ENCODE measurements around the gene BLOC1S1.

BLOC1S1 gene

DNA sequence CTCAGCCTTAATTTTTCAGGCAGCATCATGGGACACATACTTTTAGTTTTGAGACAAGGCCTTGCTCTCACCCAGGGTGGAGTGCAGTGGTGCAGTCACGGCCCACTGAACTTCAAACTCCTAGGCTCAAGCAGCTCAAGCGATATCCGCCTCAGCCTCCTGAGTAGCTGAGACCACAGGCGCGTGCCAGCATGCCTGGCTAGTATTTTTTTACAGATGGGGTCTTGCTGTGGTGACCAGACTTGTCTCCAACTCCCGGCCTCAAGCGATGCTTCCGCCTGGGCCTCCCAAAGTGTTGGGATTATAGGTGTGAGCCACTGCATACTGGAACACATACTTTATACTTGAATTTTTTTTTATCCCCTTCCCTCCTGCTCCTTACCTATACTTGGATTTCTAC is 7.1 kb downstream of the BLOC1S1 start:
- no peak for DNase-seq (ENCODE audit: low read depth, low spot score)
- no peak overlapping the region for H3K4me3 ChIP-seq (ENCODE audit: low read length)

DNA sequence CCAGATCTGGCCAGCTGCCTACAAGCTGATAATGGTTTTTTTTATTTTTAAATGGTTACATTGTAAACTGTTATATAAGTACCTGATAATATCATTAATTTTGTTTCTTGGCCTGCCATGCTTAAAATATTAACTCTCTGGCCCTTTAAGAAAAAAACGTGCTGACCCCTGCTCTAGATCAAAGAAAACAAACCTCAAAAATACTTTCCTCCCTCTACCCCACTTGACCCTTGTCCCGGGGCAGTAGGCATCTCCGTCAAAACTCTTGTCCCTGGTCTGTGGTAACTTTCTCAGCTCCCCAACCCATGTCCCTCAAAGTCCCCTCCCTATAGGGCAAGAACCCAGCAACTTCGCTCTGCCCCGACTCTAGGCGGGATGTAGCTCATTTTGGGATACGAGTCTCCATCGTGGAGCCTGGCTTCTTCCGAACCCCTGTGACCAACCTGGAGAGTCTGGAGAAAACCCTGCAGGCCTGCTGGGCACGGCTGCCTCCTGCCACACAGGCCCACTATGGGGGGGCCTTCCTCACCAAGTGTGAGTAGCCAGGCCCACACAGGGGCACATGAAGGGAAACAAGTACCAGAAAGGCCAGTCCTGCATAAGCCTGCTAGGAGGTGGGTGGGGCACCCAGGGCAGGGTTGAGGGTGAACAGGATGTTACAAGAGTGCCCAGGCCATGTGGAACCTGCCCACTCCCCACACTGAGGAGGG is 7.8 kb downstream of the BLOC1S1 start:
- no peak for DNase-seq (ENCODE audit: low read depth, low spot score)
- no peak overlapping the region for H3K4me3 ChIP-seq (ENCODE audit: low read length)

DNA sequence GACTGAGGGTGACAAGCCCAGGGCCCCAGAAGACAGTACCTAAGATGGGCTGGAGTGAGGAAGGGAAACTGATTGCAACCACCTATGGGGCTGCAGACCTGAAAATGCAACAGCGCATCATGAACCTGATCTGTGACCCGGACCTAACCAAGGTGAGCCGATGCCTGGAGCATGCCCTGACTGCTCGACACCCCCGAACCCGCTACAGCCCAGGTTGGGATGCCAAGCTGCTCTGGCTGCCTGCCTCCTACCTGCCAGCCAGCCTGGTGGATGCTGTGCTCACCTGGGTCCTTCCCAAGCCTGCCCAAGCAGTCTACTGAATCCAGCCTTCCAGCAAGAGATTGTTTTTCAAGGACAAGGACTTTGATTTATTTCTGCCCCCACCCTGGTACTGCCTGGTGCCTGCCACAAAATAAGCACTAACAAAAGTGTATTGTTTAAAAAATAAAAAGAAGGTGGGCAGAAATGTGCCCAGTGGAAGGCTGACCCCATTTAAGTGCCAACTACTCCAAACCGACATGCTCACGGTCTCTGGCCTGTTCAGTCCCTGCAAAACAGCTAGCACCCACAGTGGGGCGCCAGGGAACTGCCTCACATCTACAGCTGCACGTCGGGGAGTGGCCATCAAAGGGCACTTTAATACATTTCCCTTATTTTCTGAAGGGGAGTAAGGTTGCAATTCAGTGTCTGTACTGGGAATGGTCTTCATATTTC is 8.5 kb downstream of the BLOC1S1 start:
- no peak overlapping the region for H3K4me3 ChIP-seq (ENCODE audit: low read length)
- DNase-seq (ENCODE audit: low read depth, low spot score): no peak

DNA sequence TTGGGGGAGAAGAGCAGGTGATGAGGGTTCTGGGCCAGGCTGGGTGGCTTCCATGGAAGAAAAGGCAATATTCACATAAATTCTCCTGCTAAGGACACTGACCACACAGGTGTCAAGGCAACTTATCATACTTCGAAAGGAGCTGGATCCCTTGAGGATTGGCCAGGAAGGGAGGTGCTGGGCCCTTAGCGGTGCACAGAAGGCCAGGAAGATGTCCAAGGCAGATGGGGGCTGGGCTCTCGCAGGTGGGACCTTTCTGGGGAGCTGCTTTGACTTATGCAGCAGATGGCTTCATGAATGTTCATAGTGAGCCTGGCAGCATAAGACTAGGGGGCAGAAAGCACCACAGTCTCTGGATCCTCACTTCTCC is 9.1 kb downstream of the BLOC1S1 start:
- no peak for DNase-seq (ENCODE audit: low read depth, low spot score)
- H3K4me3 ChIP-seq (ENCODE audit: low read length): no peak overlapping the region

DNA sequence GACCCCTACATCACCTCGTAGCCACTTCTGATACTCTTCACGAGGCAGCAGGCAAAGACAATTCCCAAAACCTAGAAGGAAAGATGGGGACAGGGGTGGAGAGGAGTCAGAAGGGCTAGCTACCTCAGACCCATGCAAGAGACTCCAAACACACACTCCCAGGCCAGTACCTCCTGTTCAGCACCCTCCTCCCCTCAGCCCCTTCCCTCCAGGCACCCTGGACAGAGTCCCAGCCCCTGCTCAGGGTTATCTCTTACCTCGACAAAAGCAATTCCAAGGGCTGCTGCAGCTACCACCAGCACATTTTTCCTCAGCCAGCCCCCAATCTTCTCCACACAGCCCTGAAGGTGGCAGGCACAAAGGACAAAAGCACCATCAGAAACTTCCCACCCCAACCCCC is 9.7 kb downstream of the BLOC1S1 start:
- no peak for DNase-seq (ENCODE audit: low read depth, low spot score)
- no peak overlapping the region for H3K4me3 ChIP-seq (ENCODE audit: low read length)

DNA sequence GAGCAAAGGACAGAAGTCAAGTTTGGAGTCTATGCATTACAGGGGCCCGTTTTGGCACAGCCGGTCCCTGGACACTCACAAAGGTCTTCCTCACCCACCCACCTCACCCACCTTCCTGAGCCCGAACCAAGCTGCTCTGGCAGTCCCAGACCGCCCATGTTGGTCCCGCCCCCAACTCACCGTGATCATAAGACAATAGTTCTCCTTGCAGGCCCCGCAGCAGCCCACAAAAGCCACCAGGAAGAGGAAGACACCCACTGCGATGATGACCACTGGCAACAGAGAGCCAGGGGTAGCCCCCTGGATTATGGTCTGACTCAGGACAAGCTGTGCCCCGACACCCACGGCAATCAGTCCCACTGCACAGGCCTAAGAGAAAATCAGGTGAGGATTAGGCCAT is 11.1 kb downstream of the BLOC1S1 start:
- H3K4me3 ChIP-seq (ENCODE audit: low read length): no peak overlapping the region
- no peak for DNase-seq (ENCODE audit: low read depth, low spot score)

DNA sequence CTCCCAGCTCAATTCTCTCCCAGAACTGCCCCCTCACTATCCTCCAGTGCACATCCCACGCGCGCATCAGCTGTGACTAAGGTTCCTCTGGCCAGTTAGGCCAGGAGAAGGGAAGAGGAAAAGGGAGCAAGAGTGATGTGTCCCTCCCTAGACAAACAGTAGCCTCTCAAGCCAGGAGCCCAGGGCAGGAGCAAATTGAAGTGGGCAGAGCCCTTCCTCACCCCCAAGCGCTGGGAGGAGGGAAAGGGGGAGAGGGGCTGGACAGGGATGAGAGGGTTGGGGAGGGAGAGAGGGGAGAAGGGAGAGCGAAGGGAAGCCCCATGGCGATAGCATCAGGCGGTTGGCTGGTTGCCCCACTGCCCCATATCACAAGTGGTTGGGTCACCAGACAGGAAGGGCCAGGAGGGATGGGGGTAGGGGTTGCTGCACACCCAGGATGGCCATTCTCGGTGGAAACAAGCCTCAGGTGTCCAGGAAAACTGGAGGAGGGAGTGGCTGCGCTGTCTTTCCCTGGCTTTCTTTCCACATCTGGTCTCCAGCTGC is 11.9 kb downstream of the BLOC1S1 start:
- no peak for DNase-seq (ENCODE audit: low read depth, low spot score)
- peak overlapping the region; percentile 86 for H3K4me3 ChIP-seq (ENCODE audit: low read length)

DNA sequence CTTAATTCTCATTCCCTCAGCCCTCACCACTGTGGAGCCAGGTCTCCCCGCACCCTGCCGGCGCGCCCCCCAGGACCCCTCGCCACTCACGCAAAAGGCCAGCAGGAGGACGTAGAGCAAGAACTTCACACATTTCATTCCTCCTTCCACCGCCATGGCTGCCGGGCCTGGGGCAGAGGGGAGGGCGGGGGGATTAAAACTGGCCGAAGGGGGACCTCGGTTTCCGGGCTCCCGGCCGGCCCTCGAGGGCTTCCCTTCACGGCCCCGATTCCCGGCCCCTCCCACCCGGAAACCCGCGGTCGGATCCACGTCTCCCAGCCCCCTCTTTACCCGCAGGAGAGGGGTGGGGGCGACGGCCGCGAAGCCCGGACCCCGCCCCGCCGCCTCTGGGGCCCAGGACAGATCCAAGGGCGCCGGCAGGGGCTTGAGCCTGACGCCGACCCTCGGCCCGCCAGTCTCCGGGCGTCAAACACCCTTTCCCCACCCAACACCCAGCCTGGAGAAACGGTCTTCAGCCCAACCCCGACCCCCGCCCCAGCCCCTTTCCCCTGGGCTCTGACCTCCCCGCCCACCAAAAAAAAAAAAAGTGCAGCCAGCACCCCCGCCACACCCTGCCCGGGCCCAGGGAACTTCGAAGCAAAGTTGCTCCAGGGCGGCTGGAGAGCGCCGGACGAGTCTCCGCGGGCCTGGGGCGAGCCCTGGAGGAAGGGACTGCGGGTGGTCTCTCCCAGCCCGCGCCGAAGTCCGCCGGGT is 12.5 kb downstream of the BLOC1S1 start:
- H3K4me3 ChIP-seq (ENCODE audit: low read length): peak overlapping the region; percentile 86
- DNase-seq (ENCODE audit: low read depth, low spot score): no peak

DNA sequence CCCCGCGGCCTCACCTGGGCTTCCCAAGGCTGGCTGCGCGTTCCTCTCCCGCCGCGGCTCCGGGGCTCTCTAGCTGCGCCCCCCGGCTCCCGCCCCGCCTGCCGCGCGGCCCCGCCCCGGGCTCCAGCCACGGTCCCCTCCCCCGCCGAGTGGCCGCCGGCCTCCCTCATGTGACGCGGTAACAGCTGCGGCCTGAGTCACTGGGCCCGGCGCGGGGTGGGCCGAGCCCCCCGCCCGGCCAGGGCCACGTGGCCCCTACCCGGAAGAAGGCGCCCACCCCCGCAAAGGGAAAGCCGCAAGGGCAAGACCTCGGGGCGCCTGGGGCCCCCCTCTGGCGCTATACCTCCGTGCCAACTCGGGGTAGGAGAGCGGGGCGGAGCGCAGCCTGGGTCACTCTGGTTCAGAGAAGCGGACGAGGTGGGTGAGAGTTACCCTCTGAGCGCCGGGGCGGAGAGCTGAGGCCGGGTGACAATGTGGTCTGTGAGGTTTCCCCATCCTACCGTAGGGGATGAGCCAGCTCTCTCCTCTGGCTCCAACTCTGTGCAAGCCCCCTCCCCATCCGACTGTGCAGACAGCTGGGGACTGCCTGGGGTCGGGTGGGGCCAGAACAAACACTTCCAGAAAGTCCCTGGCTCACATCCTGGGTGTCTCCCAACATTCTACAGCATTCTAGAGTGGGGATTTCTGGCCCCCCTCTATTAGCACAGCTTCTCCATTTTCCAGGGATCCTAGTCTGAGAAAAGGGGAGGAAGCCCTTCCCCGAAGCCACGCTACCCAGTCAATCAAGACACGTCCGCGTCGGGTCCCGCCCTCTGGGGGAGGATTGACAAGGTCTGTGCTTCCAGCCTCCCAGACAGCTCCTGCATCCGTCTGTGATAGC is 13.3 kb downstream of the BLOC1S1 start, which contains the start of gene CD63:
Gene CD63 (minus strand): TSS at position 71 of the 880 bp plus-strand sequence. CDS start 668 bp downstream, outside the sequence.
- peak within 1 kb of the TSS; percentile 86 for H3K4me3 ChIP-seq (ENCODE audit: low read length)
- peak; percentile 67 for DNase-seq (ENCODE audit: low read depth, low spot score)

DNA sequence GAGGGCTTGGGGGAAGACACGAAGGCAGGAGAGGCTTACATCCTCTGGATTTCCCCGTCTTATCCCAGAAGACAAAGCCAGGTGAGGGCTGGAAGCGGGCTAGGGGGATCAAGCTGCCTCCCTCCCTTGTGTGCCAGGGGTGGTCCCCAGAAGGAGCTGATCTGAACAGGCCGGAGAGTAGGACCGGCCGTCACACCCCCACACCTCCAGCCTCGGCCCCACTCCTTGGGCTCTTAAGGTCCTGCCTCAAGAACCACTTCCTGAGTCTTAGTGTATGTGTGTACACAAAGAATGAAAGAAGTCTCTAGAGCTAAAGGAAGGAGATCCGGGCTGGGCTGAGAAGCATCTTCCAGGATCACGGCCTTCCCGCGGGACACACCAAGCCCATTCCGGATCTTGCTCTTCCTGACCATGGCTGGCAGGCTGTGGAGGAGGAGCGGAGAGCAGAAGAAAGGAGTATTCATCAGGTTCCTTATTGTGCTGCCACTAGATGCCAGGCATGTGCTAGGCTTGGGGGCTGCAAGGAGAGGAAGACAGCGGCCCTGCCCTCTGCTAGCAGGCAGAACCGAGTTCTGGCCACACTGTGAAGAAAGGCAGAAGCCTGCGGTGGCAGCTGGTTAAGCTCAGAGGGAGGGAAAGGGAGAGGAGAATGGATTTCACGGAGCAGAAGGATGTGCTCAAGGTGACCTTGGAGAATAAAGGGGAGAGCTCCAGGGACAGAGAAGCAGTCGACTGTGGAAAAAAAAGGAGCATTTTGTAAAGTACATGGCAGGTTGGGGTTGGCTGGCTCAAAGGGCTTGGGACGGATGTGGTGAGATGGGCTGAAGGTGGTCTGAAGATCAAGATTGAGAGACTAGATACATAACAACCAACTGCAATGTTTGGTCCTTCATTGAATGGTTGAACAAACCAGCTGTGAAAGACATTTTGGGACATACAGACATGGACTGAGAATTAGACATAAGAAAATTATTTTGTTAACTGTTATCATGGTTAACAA is 14.3 kb downstream of the BLOC1S1 start:
- peak overlapping the region; percentile 86 for H3K4me3 ChIP-seq (ENCODE audit: low read length)
- no peak for DNase-seq (ENCODE audit: low read depth, low spot score)

DNA sequence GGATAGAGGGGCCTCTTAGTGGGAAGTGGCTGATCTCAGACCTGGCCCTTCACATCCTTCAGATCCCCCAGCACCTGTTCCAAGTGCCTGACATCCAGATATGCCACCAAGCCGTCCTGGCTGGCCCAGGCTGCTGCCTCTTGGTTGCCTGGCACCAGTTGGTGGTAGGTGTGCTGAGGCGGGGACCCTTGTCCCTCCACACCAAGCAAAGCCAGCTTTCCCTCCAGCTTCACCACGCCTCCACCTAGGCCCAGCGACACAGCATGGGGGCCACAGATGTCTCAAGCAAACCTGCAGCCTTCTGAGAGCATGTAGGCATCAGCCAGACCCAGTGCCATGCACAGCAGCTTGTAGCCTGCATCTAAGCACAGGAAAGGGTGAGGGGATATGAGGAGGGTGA is 16.4 kb downstream of the BLOC1S1 start:
- no peak for DNase-seq (ENCODE audit: low read depth, low spot score)
- H3K4me3 ChIP-seq (ENCODE audit: low read length): no peak overlapping the region

DNA sequence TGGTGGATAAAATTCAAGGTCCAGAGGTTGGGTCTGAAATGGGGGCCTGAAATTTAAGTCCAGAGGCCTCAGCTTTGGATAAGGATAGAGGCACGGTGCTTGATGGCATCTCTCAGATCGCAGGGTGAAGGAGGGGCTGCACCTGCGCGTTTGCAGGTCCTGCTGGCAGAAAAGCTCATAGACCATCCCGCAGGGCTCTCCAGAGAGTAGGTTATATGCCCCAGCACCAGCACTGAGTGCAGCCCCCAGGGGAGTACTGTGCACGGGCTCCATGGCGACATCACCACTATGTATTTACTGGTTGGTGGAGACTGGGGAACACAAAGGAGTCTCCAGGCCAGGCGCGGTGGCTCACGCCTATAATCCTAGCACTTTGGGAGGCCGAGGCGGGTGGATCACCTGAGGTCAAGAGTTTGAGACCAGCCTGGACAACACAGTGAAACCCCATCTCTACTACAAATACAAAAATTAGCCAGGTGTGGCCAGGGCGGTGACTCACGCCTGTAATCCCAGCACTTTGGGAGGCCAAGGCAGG is 17.2 kb downstream of the BLOC1S1 start:
- no peak overlapping the region for H3K4me3 ChIP-seq (ENCODE audit: low read length)
- no peak for DNase-seq (ENCODE audit: low read depth, low spot score)

DNA sequence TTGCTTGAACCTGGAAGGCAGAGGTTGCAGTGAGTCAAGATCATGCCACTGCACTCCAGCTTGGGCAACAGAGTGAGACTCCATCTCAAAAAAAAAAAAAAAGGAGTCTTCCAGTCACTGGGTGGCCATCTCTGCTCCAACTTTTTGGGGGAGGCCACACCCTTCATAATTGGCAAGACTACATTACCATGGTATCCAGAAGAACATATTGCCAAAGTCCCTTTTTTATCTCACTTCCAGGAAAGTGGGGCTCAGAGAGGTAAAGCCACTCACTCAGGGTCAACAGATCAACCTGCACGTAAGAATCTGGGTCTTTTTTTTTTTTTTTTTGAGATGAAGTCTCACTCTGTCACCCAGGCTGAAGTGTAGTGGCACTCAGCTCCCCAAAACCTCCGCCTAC is 18.0 kb downstream of the BLOC1S1 start:
- H3K4me3 ChIP-seq (ENCODE audit: low read length): no peak overlapping the region
- DNase-seq (ENCODE audit: low read depth, low spot score): no peak

DNA sequence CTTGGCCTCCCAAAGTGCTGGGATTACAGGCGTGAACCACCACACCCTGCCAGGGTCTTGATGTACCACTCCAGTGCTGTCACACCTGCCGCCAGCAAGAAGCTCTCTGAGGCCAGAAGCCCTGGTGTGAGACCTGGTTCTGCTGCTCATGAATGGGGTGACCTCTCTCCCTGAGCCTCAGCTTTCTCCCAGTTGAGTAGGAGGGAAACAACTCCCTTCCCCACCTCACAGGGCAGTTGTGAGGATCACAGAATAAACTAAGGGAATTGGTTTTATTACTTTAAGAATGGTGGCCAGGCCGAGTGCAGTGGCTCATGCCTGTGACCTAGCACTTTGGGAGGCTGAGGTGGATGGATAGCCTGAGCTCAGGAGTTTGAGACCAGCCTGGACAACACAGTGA is 18.7 kb downstream of the BLOC1S1 start:
- DNase-seq (ENCODE audit: low read depth, low spot score): no peak
- H3K4me3 ChIP-seq (ENCODE audit: low read length): no peak overlapping the region

DNA sequence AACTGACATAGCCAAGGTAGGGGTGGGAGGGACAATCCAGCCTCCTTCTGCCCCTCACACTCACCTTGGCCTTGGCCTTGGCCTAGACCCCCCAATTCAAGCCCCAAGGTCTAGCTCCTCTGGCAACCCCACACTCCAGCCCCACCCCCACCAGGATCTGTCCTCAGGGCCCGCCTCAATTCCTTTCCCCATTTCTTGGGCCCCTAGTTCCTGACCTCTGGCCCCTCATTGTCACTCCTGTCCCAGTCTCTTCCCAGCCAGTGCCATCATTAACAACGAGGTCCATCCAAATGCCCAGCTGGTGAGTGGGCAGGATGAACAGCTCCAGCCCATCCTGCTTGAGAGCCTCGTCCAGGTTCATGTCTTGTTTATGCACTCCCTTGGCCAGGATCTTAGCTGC is 20.2 kb downstream of the BLOC1S1 start:
- DNase-seq (ENCODE audit: low read depth, low spot score): no peak
- H3K4me3 ChIP-seq (ENCODE audit: low read length): no peak overlapping the region

DNA sequence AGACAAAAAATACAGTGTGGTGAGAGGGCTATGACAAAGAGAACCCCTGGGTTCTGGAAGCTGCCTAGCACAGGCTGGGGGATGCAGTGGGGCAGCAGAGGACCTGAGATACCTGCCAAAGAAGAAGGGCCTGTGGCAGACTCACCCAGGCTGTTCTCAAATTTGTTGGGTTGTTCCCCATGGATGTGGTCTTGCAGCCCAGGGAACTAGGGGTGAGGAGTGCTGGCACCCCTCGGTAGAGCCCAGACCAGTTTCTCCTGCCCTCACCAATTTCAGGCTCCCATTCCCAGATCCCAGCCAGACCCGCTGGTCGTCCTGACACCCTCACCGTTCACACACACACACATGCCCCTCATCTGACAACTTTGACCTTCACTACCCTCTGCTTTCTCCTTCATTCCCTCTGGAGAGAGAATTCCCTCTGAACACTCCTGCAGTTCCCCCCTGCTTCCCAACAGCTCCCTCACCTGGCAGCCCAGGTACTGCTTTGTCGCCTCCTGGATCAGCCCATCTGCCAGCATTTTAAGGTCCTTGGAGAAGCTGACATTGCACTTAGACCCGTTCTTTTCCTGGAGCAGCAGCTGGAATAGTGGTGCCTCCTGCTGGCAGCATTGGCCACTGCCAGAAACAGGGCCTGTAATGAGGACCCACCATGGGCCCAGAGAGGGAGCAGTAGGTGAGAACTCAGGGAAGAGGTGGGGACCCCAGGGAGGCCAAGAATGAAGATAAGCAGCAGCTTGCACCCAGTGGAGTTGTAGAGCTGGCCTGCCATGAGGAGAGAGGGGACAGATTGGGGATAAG is 21.1 kb downstream of the BLOC1S1 start:
- DNase-seq (ENCODE audit: low read depth, low spot score): no peak
- H3K4me3 ChIP-seq (ENCODE audit: low read length): 0 out of 2 replicates have a peak overlapping the region, but pooled peaks have one; percentile 73

All from Jurkat, Clone E6-1 (cell line).